ENCODE data around the gene UBE2R2.

UBE2R2 gene

DNA sequence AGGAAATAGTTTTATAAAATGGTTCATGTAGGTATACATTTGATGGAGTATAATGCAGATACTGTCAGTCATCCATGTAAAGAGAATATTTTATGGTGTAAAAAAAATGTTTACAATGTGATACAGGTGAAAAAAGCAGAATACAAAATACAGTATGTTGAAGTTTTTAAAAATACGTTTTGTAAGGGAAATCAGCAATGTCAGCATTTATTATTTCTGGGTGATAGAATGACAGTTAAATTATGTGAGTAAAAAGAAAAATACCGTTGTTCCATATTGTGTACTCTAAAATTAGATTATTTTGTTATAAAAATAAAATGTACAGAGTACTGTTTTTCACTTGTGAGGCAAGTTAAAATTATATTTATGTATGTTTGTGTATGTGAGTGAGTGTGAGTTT is 69.0 kb downstream of the UBE2R2 start:
- TF ChIP-seq, protein P1, sequence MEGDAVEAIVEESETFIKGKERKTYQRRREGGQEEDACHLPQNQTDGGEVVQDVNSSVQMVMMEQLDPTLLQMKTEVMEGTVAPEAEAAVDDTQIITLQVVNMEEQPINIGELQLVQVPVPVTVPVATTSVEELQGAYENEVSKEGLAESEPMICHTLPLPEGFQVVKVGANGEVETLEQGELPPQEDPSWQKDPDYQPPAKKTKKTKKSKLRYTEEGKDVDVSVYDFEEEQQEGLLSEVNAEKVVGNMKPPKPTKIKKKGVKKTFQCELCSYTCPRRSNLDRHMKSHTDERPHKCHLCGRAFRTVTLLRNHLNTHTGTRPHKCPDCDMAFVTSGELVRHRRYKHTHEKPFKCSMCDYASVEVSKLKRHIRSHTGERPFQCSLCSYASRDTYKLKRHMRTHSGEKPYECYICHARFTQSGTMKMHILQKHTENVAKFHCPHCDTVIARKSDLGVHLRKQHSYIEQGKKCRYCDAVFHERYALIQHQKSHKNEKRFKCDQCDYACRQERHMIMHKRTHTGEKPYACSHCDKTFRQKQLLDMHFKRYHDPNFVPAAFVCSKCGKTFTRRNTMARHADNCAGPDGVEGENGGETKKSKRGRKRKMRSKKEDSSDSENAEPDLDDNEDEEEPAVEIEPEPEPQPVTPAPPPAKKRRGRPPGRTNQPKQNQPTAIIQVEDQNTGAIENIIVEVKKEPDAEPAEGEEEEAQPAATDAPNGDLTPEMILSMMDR (IDR thresholded peaks at IDR 0.05; ENCODE audit: control insufficient read depth, insufficient read depth, low read depth, low read length, missing control alignments) = no peak
- no peak for DNase-seq (ENCODE audit: low read depth)
- H3K4me3 ChIP-seq (ENCODE audit: control insufficient read depth, low read depth, low read length) = no peak overlapping the region

DNA sequence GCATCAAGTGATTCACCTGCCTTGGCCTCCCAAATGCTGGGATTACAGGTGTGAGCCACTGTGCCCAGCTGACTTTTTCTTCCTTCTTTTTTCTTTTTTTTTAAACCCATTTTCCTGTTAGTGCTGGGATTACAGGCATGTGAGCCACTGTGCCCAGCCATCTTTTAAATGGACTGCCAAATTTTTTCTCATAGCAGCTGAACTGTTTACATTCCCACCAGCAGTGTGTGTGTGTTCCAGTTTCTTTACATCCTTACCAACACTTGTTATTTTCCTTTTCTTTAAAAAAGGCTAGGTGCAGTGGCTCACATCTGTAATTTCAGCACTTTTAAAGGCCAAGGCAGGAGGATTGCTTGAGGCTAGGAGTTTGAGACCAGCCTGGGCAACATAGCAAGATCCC is 76.9 kb downstream of the UBE2R2 start:
- TF ChIP-seq, protein P1 (IDR thresholded peaks at IDR 0.05; ENCODE audit: control insufficient read depth, insufficient read depth, low read depth, low read length, missing control alignments) = no peak
- no peak for DNase-seq (ENCODE audit: low read depth)

DNA sequence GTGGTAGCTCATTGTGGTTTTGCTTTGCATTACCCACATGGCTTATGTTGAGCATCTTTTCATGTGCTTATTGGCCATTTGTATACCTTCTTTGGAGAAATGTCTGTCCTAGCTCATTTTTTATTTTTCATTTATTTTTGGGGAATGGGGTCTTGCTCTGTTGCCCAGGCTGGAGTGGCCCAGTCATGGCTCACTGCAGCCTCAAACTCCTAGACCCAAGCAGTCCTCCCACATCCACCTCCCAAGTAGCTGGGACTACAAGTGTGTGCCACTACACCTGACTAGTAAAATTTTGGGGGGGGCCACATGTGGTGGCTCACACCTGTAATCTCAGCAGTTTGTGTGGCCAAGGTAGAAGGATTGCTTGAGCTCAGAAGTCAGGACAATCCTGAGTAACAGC is 77.4 kb downstream of the UBE2R2 start:
- TF ChIP-seq, protein P1 (IDR thresholded peaks at IDR 0.05; ENCODE audit: control insufficient read depth, insufficient read depth, low read depth, low read length, missing control alignments) = no peak
- H3K4me3 ChIP-seq (ENCODE audit: control insufficient read depth, low read depth, low read length) = no peak overlapping the region
- DNase-seq (ENCODE audit: low read depth) = no peak

More for the DNA sequence above, 76.9 kb downstream of the UBE2R2 start:
- H3K4me3 ChIP-seq (ENCODE audit: control insufficient read depth, low read depth, low read length) = no peak overlapping the region

DNA sequence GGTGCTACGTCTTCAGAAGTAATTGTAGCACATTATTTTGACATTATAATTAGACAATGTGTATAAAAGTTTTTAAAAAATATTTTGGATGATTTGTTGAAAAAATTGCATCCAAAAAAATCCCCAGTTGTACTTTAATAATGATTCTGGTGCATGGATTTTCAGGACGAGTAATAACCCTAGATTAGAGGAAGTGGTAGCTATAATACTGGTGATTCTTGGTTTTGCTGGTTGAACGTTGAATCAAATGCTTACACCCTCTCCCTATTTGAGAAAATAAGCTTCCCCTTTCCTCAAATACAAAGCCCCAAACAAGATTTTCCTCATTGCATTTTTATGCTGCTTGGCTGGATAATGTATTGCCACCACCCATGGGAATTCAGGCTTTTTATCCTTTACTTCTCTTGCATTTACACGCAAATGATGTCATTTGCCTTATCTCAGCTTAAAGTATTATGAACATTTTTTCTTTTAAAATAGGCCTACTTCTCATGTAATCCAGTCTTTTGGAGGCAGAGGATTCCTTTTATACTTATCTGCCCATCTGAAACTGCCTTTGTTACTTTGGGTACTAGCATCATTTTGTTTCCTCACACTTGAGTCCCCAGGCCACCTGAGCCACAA is 86.3 kb downstream of the UBE2R2 start:
- H3K4me3 ChIP-seq (ENCODE audit: control insufficient read depth, low read depth, low read length) = no peak overlapping the region
- TF ChIP-seq, protein P1 (IDR thresholded peaks at IDR 0.05; ENCODE audit: control insufficient read depth, insufficient read depth, low read depth, low read length, missing control alignments) = no peak
- DNase-seq (ENCODE audit: low read depth) = no peak

GRCh38 chr9:33905137-33905536 is 88.2 kb downstream of the UBE2R2 start:
- TF ChIP-seq, protein P1 (IDR thresholded peaks at IDR 0.05; ENCODE audit: control insufficient read depth, insufficient read depth, low read depth, low read length, missing control alignments) = no peak
- no peak for DNase-seq (ENCODE audit: low read depth)
- H3K4me3 ChIP-seq (ENCODE audit: control insufficient read depth, low read depth, low read length) = no peak overlapping the region

- no peak for DNase-seq (ENCODE audit: low read depth)
- TF ChIP-seq, protein P1 (IDR thresholded peaks at IDR 0.05; ENCODE audit: control insufficient read depth, insufficient read depth, low read depth, low read length, missing control alignments) = no peak
- no peak overlapping the region for H3K4me3 ChIP-seq (ENCODE audit: control insufficient read depth, low read depth, low read length)
These were observed 89.8 kb downstream of the UBE2R2 start for GRCh38 chr9:33906769-33907168.

Measured in AG09309 (cell line).